ENCODE measurements around the gene EPHA1.

- no peak for TF ChIP-seq CTCF (IDR thresholded peaks at IDR 0.05; ENCODE audit: low read depth, low read length, poor library complexity, severe bottlenecking)
- TF ChIP-seq EZH2phosphoT487 (IDR thresholded peaks at IDR 0.05; ENCODE audit: borderline replicate concordance, low read length): no peak
These were observed 9.0 kb downstream of the EPHA1 start for GRCh38 chr7:143399642-143400041.
